Fibroblast of villous mesenchyme (primary cell): Measurements from ENCODE around the gene ASAP2. TPM values are rescaled to one million over a fixed set of nuclear protein-coding genes. Genes with fewer than 3 reads are reported as not detected.

Experiments used
- DNase-seq: peaks from one replicate; pipeline ENCODE4 v3.0.0-alpha.2; 2010; ENCODE audit warnings: low read depth
- H3K4me3 ChIP-seq: 2 replicates; pipeline ENCODE4 v1.5.1; 2011; ENCODE audit warnings: low read depth, mild to moderate bottlenecking, low read length
- total RNA-seq: library from RNA; depleted of rRNA; stranded (reverse); fragments of >200 nt; gene quantifications from 2 replicates; pipeline ENCODE4 v1.2.3, GENCODE V29; 2012
- TF ChIP-seq, protein P1 (sequence below): IDR thresholded peaks from 2 replicates; pipeline ENCODE4 v1.5.1; 2012; ENCODE audit warnings: low read depth, mild to moderate bottlenecking, low read length; ENCODE audit not compliant: insufficient read depth

ASAP2 gene
- total RNA-seq, 1 donor: 66.5 TPM

DNA sequence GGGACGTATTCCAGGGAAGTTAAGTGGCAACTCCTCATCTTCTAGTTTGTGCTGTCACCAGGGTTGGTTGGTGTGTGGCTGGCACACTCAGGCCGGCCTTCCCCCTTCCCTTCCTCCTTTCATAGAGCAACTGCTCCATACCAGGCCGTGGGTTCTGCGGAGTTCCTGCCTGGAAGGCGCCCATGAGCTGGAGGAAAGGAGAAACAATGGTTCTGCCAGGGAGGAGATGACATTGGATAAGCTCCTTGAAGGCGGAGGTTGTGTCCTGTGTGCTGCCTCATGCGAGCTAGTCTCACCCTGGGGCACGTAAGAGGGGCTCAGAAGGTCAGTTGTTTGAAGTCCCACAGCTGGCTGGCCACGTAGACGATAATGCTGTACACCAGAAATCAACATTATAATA is 19.2 kb downstream of the ASAP2 start:
- DNase-seq: no peak
- TF ChIP-seq, protein P1, sequence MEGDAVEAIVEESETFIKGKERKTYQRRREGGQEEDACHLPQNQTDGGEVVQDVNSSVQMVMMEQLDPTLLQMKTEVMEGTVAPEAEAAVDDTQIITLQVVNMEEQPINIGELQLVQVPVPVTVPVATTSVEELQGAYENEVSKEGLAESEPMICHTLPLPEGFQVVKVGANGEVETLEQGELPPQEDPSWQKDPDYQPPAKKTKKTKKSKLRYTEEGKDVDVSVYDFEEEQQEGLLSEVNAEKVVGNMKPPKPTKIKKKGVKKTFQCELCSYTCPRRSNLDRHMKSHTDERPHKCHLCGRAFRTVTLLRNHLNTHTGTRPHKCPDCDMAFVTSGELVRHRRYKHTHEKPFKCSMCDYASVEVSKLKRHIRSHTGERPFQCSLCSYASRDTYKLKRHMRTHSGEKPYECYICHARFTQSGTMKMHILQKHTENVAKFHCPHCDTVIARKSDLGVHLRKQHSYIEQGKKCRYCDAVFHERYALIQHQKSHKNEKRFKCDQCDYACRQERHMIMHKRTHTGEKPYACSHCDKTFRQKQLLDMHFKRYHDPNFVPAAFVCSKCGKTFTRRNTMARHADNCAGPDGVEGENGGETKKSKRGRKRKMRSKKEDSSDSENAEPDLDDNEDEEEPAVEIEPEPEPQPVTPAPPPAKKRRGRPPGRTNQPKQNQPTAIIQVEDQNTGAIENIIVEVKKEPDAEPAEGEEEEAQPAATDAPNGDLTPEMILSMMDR: no peak
- no peak overlapping the region for H3K4me3 ChIP-seq

DNA sequence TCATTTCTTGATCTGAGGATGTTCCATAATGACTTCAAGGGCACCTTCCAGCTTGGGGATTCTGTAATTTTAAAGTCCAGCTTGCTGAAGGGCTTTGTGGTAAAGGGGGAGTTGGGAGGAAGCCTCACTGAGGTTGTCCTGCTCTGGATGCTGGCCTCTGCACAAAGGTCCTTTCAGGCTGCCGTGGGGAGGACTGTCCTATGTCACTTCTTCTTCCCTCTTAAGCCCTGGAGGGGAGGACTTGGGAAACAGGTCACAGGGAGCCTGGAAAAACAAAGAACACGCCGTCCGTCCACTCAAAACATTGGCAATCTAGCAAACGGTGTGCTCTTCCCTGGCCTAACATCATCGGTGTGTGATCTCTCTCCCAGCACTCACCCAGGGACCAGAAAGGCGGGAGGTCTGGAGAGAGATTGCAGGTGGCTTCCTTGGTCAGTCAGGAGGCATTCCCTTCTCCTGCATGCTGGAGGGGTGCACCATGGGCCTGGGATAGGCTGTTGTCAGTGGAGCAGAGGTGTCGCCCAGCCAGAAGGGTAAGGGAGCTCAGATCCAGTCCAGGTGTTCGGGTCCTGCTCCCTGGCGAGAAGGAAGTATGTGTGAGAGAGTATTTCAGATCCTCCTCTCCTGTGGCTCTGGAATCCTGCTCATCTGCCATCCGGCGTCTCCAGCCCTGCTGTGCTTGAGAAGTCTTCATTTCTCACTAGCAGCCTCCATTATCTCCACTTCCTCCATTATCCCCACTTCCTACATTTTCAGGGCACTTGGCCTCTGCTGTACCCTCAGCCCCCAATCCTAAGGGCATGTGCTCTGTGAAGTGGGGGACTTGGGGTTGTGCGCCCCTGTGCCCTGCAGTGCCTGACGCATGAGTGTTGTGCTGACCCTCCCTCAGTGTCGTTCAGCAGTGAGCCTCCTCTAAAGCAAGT is 20.1 kb downstream of the ASAP2 start:
- DNase-seq: no peak
- H3K4me3 ChIP-seq: no peak overlapping the region
- TF ChIP-seq, protein P1: no peak

DNA sequence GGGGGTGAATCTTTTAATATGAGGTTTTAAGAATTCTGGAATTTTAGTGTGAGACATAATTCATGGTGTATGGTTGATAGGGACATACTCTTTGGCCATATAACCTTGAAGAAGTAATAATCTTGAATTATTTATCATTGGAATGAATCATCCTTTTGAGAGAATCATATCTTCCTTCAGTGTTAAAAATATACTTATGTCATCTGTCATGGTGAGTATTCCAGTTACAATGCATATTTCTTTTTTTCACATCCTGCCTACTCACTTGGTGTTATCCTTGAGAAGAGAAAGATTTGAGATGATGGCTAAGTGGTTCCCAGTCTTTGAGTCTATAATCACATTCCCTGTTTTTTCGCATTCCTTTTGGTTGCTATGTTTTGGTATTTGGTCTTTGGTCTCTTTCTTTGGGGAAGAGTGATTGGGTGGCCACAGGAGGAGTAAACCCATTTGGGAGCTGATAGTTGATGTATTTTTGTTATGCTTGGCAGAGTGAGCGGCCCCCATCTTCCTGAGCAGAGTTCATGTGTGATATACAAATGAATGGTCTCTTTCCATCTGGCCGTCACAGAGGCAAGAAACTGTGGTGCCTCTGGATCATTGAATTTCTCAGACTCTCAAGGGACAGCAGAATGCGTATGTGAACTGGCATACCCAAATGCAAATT is 21.6 kb downstream of the ASAP2 start:
- H3K4me3 ChIP-seq: no peak overlapping the region
- peak; percentile 55 for DNase-seq
- TF ChIP-seq, protein P1: no peak

DNA sequence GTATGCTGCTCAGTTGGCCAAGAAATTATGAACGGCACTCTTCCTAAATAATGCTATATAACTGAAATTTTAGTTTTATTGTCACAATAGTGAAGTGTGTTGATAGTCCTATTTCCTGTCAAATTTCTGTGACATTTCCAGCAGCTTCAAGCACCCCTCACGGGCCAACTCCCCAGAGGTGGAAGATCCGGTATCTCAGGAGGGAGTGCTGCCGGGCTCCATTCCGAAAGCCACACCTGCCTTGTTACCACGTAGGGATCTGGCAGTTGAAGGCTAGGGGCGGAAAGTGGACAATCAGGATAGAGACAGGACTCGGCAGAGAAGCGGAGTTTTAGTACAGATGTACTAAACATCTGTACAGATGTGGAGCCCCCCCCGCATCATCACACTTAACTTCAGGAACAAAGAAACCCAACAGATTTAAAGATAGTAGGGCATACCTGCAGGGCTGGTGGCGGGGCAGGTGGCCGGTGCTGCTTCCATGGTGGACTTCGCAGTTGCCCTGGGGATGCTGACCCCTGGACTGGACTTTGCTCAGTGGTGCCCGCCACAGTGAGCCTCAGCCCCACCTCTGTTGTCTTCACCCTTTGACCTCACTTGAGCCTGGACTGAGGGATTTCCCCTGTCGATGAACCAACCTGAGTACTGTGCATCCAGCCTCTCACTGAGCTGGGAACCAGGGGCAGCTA is 22.3 kb downstream of the ASAP2 start:
- H3K4me3 ChIP-seq: no peak overlapping the region
- DNase-seq: no peak
- TF ChIP-seq, protein P1: no peak

DNA sequence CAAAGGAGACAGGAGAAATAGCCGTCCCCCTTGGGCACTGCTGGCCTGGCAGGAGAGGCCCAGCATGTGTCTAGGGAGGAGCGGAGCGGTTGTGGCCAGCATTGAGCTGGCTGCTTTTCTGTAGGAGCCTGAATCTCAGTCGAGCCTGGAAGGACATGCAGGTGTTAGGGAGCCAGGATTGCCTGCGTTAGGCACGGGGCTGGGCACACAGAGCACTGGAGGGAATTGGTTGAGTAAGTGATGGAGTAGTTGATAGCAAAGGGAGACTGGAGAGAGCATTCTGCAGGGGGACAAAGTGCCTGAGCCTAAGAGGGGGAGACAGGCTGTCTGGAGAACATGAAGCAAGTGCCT is 22.8 kb downstream of the ASAP2 start:
- DNase-seq: no peak
- TF ChIP-seq, protein P1: no peak
- no peak overlapping the region for H3K4me3 ChIP-seq

DNA sequence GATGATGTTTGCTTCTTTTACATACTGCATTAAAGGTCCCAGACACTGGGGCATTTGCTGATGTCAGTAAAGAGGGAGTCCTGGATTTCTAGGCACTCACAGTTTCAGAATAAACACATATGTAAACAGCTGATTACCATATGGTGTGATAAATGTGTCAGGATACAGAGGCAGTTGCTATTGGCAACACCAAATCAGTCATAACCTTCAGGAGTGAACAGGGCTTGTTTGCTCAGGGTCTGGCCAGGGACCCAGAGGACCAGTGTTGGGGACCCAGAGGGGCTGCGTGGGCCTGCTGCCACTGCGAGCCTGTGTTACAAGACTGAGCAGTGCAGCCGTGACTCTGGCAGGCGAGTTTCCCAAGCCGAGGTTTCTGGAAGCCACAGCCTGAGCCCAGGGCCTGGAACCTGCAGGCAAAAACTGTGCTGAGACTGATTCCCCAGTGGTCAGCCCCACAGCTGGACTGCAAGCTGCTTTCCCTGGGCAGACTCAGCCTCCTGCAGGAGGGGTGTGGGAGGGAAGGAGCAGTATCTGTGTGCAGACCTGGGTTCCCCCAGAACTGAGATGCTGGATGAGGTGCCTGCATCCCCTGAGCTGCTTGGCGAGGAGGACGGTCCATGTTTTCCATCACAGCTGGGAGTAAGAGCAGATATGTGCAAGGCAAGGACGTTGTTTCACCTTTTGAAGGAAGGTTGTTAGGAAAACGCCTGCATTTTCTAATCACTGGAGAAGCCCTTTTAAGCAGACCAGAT is 23.6 kb downstream of the ASAP2 start:
- peak; percentile 87 for DNase-seq
- H3K4me3 ChIP-seq: no peak overlapping the region
- TF ChIP-seq, protein P1: peak; percentile 24
